Measurements from ENCODE around the gene IGFN1. TPM values are rescaled to one million over a fixed set of nuclear protein-coding genes. Genes with fewer than 3 reads are reported as not detected.

IGFN1 gene
- polyA plus RNA-seq, 1 of the 3 experiments (the other 2 are of a cell fraction): 0.18 TPM

DNA sequence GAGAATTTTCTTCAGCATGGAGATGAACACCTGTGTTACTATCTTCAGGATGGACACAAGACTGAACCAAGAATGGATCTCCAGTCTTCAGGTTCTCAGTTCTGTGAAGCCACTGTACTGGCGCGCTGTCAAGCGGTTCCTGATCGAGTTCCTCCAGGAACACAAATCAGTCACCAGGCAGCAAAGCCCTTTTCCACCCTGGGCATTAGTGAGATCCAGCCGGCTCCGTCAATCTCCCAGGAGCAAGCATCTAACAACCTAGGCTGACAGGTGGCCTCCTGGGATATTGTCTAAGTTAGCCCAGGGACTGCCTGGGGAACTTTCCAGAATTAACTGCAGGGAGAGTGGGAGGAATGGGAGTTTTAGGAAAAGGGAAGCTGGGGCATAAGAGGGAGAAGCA, 9.7 kb upstream of the IGFN1 start:
- POLR2A ChIA-PET: no interaction called here

GRCh38 chr1:201181323-201181722, 9.3 kb upstream of the IGFN1 start:
- CTCF ChIA-PET: interaction anchor here (0.9 to 1.5 kb wide), 2 partner anchors 9 to 41 kb away, joined by 3 read pairs; no protein-coding TSS in a partner anchor

More for the DNA sequence above, 9.7 kb upstream of the IGFN1 start:
- Histone ChIP-seq H3F3A (replicated peaks; ENCODE audit: insufficient read depth) (no peaks in the 10 kb centered on the region), H3K4me2 (no peak overlapping the region), H3K27ac (ENCODE audit: low read depth in 2 of 2, low read length in 1 of 2) (no peak overlapping the region), H3K9me2 (no peaks in the 10 kb centered on the region), H2AFZ (ENCODE audit: low read depth) (no peak overlapping the region), H3K4me1 (ENCODE audit: control insufficient read depth in 1 of 2, insufficient read depth in 2 of 2, low read depth in 1 of 2, low read length in 1 of 2) (peaks cover 10 to 16% of the 10 kb centered on the region in 2 experiments; a peak in 3 of 4 replicates), H3K9ac (no peak overlapping the region), H3K9me3 (no peaks in the 10 kb centered on the region), H4K20me1 (ENCODE audit: insufficient read depth) (no peaks in the 10 kb centered on the region), H3K27me3 (ENCODE audit: insufficient read depth) (no peaks in the 10 kb centered on the region), H3K36me3 (replicated peaks in 1 of 2; ENCODE audit: control insufficient read depth in 1 of 2, insufficient read depth in 2 of 2, low read length in 1 of 2) (no peaks in the 10 kb centered on the region), H3K4me3 (ENCODE audit: low read depth in 2 of 2, low read length in 1 of 2) (no peak overlapping the region), H3K79me2 (ENCODE audit: insufficient read depth) (no peaks in the 10 kb centered on the region)
- TF ChIP-seq POLR2AphosphoS5 (IDR thresholded peaks at IDR 0.05; ENCODE audit: low read depth, low read length) (no peak), MEF2A (IDR thresholded peaks at IDR 0.05; ENCODE audit: borderline replicate concordance, low read depth) (no peak)
- no peak for DNase-seq
- CTCF ChIA-PET: interaction anchor here (0.9 to 1.5 kb wide), 2 partner anchors 8 to 41 kb away, joined by 3 read pairs; no protein-coding TSS in a partner anchor
- WGBS (ENCODE audit: low lambda C conversion rate): 75% methylated on average over 4 of the region's 6 CpGs

More at GRCh38 chr1:201181323-201181722, 9.3 kb upstream of the IGFN1 start:
- Histone ChIP-seq H3K27me3 (ENCODE audit: insufficient read depth) (no peaks in the 10 kb centered on the region), H3K36me3 (replicated peaks in 1 of 2; ENCODE audit: control insufficient read depth in 1 of 2, insufficient read depth in 2 of 2, low read length in 1 of 2) (no peaks in the 10 kb centered on the region), H3K9me3 (no peaks in the 10 kb centered on the region), H3K79me2 (ENCODE audit: insufficient read depth) (no peaks in the 10 kb centered on the region), H4K20me1 (ENCODE audit: insufficient read depth) (no peaks in the 10 kb centered on the region), H3K4me3 (ENCODE audit: low read depth in 2 of 2, low read length in 1 of 2) (no peak overlapping the region), H3K9me2 (no peaks in the 10 kb centered on the region), H3K4me2 (no peak overlapping the region), H3F3A (replicated peaks; ENCODE audit: insufficient read depth) (no peaks in the 10 kb centered on the region), H3K4me1 (ENCODE audit: control insufficient read depth in 1 of 2, insufficient read depth in 2 of 2, low read depth in 1 of 2, low read length in 1 of 2) (peaks cover 10 to 16% of the 10 kb centered on the region in 2 experiments; a peak in 3 of 4 replicates), H3K9ac (no peak overlapping the region), H2AFZ (ENCODE audit: low read depth) (no peak overlapping the region), H3K27ac (ENCODE audit: low read depth in 2 of 2, low read length in 1 of 2) (no peak overlapping the region)
- POLR2A ChIA-PET: no interaction called here
- 80% methylated on average over 1 of the region's 1 CpG for WGBS (ENCODE audit: low lambda C conversion rate)
- no peak for DNase-seq
- TF ChIP-seq YY1 (IDR thresholded peaks at IDR 0.05; ENCODE audit: low read depth) (no peak), MEF2A (IDR thresholded peaks at IDR 0.05; ENCODE audit: borderline replicate concordance, low read depth) (no peak), RXRA (IDR thresholded peaks at IDR 0.05; ENCODE audit: borderline replicate concordance, low read depth) (no peak), JUND (IDR thresholded peaks at IDR 0.05) (no peak), GABPA (IDR thresholded peaks at IDR 0.05; ENCODE audit: low read depth) (no peak), RFX5 (IDR thresholded peaks at IDR 0.05; ENCODE audit: low read length) (no peak), EZH2phosphoT487 (IDR thresholded peaks at IDR 0.05; ENCODE audit: borderline replicate concordance, low read depth) (no peak), ELF1 (IDR thresholded peaks at IDR 0.05) (no peak), NRF1 (IDR thresholded peaks at IDR 0.05; ENCODE audit: low read depth, low read length) (no peak), TCF12 (IDR thresholded peaks at IDR 0.05) (no peak), NFIC (IDR thresholded peaks at IDR 0.05; ENCODE audit: borderline replicate concordance) (no peak), FOXJ3 (CRISPR knock-in tag; IDR thresholded peaks at IDR 0.05) (no peak), USF1 (IDR thresholded peaks at IDR 0.05; ENCODE audit: borderline replicate concordance, low read depth) (no peak)
- TF ChIP-seq, protein P1, sequence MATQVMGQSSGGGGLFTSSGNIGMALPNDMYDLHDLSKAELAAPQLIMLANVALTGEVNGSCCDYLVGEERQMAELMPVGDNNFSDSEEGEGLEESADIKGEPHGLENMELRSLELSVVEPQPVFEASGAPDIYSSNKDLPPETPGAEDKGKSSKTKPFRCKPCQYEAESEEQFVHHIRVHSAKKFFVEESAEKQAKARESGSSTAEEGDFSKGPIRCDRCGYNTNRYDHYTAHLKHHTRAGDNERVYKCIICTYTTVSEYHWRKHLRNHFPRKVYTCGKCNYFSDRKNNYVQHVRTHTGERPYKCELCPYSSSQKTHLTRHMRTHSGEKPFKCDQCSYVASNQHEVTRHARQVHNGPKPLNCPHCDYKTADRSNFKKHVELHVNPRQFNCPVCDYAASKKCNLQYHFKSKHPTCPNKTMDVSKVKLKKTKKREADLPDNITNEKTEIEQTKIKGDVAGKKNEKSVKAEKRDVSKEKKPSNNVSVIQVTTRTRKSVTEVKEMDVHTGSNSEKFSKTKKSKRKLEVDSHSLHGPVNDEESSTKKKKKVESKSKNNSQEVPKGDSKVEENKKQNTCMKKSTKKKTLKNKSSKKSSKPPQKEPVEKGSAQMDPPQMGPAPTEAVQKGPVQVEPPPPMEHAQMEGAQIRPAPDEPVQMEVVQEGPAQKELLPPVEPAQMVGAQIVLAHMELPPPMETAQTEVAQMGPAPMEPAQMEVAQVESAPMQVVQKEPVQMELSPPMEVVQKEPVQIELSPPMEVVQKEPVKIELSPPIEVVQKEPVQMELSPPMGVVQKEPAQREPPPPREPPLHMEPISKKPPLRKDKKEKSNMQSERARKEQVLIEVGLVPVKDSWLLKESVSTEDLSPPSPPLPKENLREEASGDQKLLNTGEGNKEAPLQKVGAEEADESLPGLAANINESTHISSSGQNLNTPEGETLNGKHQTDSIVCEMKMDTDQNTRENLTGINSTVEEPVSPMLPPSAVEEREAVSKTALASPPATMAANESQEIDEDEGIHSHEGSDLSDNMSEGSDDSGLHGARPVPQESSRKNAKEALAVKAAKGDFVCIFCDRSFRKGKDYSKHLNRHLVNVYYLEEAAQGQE (IDR thresholded peaks at IDR 0.05; ENCODE audit: low read depth, low read length): no peak
- TF ChIP-seq, protein P2, sequence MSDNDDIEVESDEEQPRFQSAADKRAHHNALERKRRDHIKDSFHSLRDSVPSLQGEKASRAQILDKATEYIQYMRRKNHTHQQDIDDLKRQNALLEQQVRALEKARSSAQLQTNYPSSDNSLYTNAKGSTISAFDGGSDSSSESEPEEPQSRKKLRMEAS (IDR thresholded peaks at IDR 0.05; ENCODE audit: low read depth): no peak
- TF ChIP-seq, protein P3, sequence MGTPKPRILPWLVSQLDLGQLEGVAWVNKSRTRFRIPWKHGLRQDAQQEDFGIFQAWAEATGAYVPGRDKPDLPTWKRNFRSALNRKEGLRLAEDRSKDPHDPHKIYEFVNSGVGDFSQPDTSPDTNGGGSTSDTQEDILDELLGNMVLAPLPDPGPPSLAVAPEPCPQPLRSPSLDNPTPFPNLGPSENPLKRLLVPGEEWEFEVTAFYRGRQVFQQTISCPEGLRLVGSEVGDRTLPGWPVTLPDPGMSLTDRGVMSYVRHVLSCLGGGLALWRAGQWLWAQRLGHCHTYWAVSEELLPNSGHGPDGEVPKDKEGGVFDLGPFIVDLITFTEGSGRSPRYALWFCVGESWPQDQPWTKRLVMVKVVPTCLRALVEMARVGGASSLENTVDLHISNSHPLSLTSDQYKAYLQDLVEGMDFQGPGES (IDR thresholded peaks at IDR 0.05; ENCODE audit: low read depth, low read length): no peak
